ENCODE data around the gene RNASEH2B. TPM values are rescaled to one million over a fixed set of nuclear protein-coding genes. Genes with fewer than 3 reads are reported as not detected.

RNASEH2B gene
- total RNA-seq, 1 experiment from 2014 or later: 33.3 TPM

- Mint-ChIP-seq H3K36me3 (peaks cover 18% of the 10 kb centered on the region), H3K27me3 (ENCODE audit: low read depth) (no peaks in the 10 kb centered on the region), H3K4me3 (no peak overlapping the region), H3K27ac (no peak overlapping the region; the same call in 1 of the 2 replicates), H3K4me1 (peaks cover 44% of the 10 kb centered on the region), H3K9me3 (peaks cover 22% of the 10 kb centered on the region)
- CTCF ChIA-PET: interaction anchor here (1.7 kb wide), 1 partner anchor 126 kb away, joined by 4 read pairs; no protein-coding TSS in a partner anchor
- TF ChIP-seq TCF7 (CRISPR knock-in tag; IDR thresholded peaks at IDR 0.05; ENCODE audit: low read depth) (no peak), JUN (CRISPR knock-in tag; IDR thresholded peaks at IDR 0.05) (no peak), ZNF263 (CRISPR knock-in tag; IDR thresholded peaks at IDR 0.05; ENCODE audit: low read depth) (no peak)
- TF ChIP-seq, protein P1, sequence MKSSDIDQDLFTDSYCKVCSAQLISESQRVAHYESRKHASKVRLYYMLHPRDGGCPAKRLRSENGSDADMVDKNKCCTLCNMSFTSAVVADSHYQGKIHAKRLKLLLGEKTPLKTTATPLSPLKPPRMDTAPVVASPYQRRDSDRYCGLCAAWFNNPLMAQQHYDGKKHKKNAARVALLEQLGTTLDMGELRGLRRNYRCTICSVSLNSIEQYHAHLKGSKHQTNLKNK (CRISPR knock-in tag; IDR thresholded peaks at IDR 0.05): no peak
- TF ChIP-seq, protein P2, sequence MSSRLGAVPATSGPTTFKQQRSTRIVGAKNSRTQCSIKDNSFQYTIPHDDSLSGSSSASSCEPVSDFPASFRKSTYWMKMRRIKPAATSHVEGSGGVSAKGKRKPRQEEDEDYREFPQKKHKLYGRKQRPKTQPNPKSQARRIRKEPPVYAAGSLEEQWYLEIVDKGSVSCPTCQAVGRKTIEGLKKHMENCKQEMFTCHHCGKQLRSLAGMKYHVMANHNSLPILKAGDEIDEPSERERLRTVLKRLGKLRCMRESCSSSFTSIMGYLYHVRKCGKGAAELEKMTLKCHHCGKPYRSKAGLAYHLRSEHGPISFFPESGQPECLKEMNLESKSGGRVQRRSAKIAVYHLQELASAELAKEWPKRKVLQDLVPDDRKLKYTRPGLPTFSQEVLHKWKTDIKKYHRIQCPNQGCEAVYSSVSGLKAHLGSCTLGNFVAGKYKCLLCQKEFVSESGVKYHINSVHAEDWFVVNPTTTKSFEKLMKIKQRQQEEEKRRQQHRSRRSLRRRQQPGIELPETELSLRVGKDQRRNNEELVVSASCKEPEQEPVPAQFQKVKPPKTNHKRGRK (CRISPR knock-in tag; IDR thresholded peaks at IDR 0.05; ENCODE audit: borderline replicate concordance): no peak
- POLR2A ChIA-PET: no interaction called here
- DNase-seq (ENCODE audit: low spot score) (no peak), ATAC-seq (no peak)
Observed at GRCh38 chr13:50917572-50917971, 8.0 kb downstream of the RNASEH2B start.

- peaks cover 28% of the 10 kb centered on the region for H3K36me3 Mint-ChIP-seq
- ChIA-PET POLR2A (no interaction called here), CTCF (no interaction called here)
- no peak overlapping the region for H3K4me3 Mint-ChIP-seq
- ATAC-seq (no peak), DNase-seq (ENCODE audit: low spot score) (no peak)
- H3K4me1 Mint-ChIP-seq: peaks cover 38% of the 10 kb centered on the region
- H3K27ac Mint-ChIP-seq: no peak overlapping the region
- H3K9me3 Mint-ChIP-seq: peaks cover 32% of the 10 kb centered on the region
- TF ChIP-seq, protein P3, sequence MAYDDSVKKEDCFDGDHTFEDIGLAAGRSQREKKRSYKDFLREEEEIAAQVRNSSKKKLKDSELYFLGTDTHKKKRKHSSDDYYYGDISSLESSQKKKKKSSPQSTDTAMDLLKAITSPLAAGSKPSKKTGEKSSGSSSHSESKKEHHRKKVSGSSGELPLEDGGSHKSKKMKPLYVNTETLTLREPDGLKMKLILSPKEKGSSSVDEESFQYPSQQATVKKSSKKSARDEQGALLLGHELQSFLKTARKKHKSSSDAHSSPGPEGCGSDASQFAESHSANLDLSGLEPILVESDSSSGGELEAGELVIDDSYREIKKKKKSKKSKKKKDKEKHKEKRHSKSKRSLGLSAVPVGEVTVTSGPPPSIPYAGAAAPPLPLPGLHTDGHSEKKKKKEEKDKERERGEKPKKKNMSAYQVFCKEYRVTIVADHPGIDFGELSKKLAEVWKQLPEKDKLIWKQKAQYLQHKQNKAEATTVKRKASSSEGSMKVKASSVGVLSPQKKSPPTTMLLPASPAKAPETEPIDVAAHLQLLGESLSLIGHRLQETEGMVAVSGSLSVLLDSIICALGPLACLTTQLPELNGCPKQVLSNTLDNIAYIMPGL (CRISPR knock-in tag; IDR thresholded peaks at IDR 0.05): no peak
- TF ChIP-seq TEAD1 (CRISPR knock-in tag; IDR thresholded peaks at IDR 0.05): no peak
- no peak for TF ChIP-seq MLX (CRISPR knock-in tag; IDR thresholded peaks at IDR 0.05)
- no peak for TF ChIP-seq AR (CRISPR knock-in tag; IDR thresholded peaks at IDR 0.05)
- TF ChIP-seq, protein P2 (CRISPR knock-in tag; IDR thresholded peaks at IDR 0.05; ENCODE audit: borderline replicate concordance): no peak
- no peak for TF ChIP-seq GTF2I (CRISPR knock-in tag; conservative IDR thresholded peaks at IDR 0.05)
- TF ChIP-seq NR1H2 (CRISPR knock-in tag; IDR thresholded peaks at IDR 0.05): no peak
- no peak for TF ChIP-seq ESRRA (CRISPR knock-in tag; IDR thresholded peaks at IDR 0.05; ENCODE audit: borderline replicate concordance)
- TF ChIP-seq, protein P4, sequence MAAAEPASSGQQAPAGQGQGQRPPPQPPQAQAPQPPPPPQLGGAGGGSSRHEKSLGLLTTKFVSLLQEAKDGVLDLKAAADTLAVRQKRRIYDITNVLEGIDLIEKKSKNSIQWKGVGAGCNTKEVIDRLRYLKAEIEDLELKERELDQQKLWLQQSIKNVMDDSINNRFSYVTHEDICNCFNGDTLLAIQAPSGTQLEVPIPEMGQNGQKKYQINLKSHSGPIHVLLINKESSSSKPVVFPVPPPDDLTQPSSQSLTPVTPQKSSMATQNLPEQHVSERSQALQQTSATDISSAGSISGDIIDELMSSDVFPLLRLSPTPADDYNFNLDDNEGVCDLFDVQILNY (CRISPR knock-in tag; IDR thresholded peaks at IDR 0.05): no peak
- TF ChIP-seq, protein P5, sequence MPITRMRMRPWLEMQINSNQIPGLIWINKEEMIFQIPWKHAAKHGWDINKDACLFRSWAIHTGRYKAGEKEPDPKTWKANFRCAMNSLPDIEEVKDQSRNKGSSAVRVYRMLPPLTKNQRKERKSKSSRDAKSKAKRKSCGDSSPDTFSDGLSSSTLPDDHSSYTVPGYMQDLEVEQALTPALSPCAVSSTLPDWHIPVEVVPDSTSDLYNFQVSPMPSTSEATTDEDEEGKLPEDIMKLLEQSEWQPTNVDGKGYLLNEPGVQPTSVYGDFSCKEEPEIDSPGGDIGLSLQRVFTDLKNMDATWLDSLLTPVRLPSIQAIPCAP (CRISPR knock-in tag; IDR thresholded peaks at IDR 0.05): no peak
- no peak for TF ChIP-seq FOXP4 (CRISPR knock-in tag; IDR thresholded peaks at IDR 0.05)
- TF ChIP-seq GABPB1 (CRISPR knock-in tag; IDR thresholded peaks at IDR 0.05): no peak
- peaks cover 3% of the 10 kb centered on the region; the same call in 1 of the 2 replicates for H3K27me3 Mint-ChIP-seq (ENCODE audit: low read depth)
Observed at GRCh38 chr13:50918567-50918966, 9.0 kb downstream of the RNASEH2B start.
